Regular cardiac myocyte (primary cell): ENCODE measurements around the gene TNK1. TPM values are rescaled to one million over a fixed set of nuclear protein-coding genes. Genes with fewer than 3 reads are reported as not detected.

Experiments
- total RNA-seq: library from RNA; depleted of rRNA; stranded (reverse); fragments of >200 nt; gene quantifications from 2 replicates; pipeline ENCODE4 v1.2.3, GENCODE V29; 2014

The TNK1 gene
- under 0.01 and 0.28 TPM in 2 replicates for total RNA-seq

DNA sequence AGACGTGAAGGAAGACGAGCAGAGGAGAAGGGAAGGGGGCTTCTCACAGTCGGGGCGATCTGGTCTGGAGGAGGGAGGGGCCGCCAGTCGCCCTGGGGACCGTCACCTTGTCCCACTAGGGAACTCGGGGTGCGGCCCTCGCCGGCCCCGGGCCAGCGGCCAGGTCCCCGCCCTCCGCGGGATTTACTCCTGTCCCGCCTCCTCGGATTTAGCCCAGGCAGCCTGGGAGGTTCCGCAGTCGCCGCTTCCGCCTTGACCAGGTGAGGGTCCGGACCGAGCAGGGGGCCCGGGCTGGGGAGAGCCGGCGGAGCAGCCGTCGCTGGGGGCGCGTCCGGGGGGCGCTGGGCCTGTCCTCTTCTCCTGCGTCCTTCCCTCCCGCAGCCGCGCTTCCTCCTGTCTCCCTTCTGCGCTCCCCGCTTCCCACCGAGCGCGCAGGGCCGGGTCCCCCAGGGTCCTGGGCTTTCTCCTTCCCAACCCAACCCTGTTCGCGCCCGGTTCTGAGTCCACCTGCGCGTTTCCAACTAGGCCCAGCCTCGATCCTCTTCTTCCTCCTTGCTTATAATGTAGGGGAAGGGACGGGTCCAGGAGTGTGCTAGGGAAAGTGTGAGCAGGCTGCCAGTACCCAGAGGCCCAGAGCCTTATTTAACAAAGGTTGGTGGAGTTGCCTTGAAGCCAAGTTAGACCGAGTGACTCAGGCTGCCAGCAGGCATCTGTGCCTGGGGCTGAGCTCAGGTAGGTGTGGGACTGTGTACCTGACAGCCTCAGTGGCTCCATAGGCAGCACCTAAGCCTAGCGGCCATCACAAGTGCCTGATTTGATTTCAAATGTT is at the start of gene TNK1:
TSS of gene TNK1 (plus strand) at position 235 of the 829 bp plus-strand sequence. CDS start 1,838 bp downstream, outside the sequence.

DNA sequence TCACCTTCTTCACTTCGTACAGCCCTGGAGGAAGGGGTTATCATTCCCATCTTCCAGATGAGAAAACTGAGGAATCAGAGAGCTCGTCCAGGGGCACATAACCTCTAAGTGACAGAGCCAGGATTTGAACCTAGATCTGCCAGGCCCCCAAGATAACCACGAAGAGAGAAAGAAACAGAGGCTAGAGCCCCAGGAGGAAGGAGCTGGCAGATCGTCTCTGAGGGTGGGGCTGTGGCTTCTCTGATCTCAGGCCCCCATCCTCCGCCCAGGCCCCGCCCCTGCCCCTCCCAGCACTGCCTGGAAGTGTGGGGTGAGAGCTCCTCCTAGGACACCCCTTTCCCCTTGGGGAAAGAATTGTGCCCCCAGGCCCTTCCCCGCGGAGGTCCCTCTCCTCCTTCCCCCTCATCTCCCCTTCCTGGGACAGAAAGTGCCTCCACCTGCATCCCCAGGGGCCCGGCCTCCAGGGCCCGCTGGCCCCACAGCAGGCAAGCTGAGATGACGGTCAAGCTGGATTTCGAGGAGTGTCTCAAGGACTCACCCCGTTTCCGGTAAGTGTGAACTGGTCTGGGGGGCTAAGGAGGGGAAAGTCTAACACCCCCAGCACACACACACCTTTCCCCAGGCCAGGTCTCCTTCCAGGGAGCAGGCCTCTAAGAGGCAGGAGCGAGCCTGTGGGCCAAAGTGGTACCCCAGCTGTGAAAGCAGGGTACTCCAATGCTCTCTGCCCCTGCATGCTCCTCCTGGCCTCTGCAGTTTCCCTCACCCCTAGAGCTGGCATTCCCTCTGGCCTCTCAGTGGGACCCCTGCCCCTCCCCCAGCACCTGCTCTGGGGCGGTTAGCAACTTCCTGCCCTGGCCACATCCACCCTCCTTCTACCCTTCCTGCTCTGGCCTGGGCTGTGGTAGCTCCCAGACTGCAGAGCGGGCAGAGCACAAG is 44.4 kb upstream of the TNK1 start, which contains the start of gene ACAP1:
TSS of gene ACAP1 (plus strand) at position 290 of the 936 bp plus-strand sequence. CDS start at position 496, 206 bp downstream.

DNA sequence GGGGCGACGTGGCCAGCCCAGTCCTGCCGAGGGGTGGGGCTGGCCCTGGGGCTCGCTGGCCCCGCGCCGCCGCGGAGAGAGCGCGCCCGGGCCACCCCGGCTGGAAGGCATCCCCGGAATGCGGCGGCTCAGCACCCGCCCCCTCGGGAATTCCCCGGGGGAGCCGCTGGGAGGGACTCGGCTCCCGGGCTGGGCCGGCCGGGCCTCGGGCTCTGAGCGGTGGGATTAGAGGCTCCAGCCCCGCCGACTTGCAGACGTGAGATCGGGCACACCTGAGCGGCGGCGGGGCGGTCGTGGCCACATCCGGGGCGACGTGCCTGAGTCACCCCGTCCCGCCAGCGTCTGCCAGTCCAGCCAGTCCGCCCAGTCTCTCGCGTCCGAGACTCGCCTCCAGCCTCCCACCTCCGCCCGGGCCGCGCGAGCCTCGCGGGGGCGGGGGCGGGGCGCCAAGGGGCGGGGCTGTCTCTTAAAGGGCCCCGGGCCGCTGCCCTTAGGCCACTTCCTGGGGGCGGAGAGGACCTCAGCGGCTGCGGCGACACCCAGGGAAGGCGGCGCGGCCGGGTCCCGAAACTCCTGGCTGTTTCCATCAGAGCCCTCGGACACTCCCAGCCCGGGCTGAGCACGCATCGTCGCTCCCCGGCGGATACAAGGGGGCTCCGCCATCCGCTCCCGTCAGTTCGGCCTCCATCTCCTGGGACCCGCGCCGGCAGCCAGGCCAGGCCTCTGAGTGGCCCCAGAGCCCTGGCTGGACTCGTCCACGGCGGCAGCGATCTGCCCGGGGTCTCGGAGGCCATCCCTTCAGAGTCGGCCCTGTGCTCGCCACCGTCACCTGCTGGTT is 29.0 kb upstream of the TNK1 start, which contains the start of gene KCTD11:
TSS of gene KCTD11 (plus strand) at position 498 of the 838 bp plus-strand sequence.

GRCh38 chr17:7355053-7355452 is 25.8 kb upstream of the TNK1 start, which contains the start of gene TMEM95:
TSS of gene TMEM95 (plus strand) at chr17:7355156. CDS start at chr17:7355205, 49 bp downstream.

DNA sequence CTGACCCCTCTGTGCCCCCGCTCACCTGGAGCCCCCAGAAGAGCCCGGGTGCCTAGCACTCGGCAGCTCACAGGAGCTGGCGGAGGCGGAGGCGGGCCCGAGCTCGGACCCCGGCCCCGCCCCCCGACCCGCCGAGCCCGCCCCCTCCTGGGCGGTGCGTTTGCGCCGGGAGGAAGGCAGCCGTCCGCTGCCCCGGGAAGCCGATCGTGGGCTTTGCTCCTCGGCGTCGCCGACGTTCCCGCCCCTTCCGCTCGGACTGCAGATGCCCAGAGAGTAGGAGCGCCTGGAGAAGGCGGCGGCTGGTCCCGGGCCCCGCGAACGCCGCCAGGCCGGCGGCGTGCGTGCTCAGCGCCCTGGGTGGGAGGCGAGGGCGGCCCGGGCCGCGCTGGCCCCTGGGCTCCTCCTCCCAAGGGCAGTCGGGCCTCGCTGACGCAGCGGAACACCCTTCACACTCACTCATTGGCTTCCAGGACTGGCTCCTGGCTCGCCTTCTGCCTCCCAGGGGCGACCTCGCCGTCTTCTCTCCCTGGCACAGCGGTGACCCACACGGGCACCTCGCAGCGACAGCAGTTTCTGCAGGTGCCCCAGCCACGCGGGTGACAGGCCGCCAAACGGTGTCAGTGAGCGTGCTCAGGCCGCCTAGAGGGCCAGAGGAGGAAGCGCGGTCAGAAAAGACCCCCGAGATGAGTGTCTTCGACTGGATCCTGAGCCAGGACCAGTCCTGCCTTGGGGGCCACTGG is 13.7 kb downstream of the TNK1 start, which contains the start of gene PLSCR3:
TSS of gene PLSCR3 (minus strand) at position 74 of the 740 bp plus-strand sequence. CDS start 415 bp downstream, outside the sequence.

GRCh38 chr17:7403977-7404736 is 23.3 kb downstream of the TNK1 start, which contains the start of gene TMEM256:
TSS of gene TMEM256 (minus strand) at chr17:7404097. CDS start at chr17:7404084, 13 bp downstream.

DNA sequence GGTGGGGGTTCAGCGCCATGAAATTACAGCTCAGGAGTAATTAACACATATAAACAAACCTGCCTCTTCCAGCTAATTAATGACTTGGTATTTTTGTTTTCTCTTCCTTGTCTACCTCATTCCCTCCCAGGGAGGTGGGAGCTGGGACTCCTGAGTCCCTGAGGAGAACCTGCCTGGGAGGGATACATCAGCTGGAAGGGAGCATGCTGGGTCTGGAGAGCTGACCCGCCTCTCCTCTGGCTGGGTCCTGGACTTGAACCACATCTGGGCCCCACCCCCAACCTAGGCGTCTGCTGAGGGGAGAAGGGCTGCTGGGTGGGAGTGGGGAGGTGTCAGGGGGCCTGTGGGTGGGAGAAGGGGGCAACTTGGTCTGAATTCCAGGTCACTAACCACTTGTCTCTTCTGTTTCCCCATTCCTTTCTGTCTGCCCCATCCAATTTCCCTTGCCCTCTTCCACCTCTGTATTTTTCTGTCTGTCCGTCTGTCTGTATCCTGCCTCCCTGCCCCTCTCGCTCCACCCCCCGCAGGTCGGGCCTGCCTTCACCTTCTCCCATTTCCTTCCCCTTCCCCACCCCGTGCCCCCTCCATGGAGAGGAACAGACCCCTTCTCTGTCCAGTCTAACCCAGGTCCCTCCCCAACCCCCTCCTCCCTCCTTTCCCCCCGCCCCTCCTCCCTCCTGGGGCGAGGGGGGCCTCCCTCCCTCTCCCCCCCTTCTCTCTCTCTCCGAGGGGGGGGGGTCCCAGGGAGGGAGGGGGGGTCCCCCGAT is 26.8 kb downstream of the TNK1 start, which contains the start of gene NLGN2:
TSS of gene NLGN2 (plus strand) at position 361 of the 767 bp plus-strand sequence. CDS start 411 bp downstream, outside the sequence.

GRCh38 chr17:7419819-7420610 is 39.1 kb downstream of the TNK1 start, which contains the start of gene SPEM1:
TSS of gene SPEM1 (plus strand) at chr17:7420324. CDS start at chr17:7420385, 61 bp downstream.

DNA sequence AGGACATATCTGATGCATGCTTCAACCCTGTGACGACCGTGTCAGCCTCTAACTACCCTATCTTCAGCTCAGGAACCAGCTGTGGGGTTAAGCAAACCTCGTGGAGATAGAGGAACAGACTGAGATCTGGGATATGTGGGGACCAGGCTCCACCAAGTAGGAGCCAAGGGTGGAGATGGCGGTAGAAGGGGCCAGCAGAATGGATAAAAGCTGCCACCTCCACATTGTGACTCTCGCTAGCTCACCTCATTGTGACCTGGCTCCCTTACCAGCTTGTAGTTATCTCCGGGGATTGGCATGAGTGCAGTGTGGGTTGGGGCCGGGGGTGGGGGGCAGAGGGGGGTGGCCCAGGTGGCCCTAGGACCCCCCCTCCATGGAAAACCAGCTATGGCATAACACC is 44.4 kb downstream of the TNK1 start, which contains the start of gene SPEM2:
TSS of gene SPEM2 (plus strand) at position 301 of the 400 bp plus-strand sequence. CDS start at position 374, 73 bp downstream.

DNA sequence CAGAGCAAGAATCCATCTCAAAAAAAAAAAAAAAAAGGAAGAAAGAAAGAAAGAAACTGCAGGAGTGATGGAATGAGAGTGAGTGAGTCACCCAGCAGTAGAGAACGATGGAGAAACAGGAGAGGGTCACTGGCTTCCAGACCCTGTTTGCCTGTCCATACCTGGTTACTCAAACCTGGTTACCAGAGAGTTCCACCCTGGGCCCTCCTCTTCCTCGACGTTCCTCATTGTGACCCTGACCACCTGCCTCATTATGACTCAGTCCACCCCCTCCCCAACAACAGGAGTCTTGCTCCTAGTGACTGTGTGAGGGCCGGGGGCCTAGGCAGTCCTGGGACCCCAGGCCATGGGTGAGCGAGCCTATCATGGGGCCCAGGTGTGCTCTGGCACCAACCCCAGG is 47.7 kb downstream of the TNK1 start, which contains the start of gene SPEM3:
TSS of gene SPEM3 (plus strand) at position 301 of the 400 bp plus-strand sequence. CDS start at position 347, 46 bp downstream.

Other genes starting within 250 kb of the TNK1 start
- 0.56 and 0.58 TPM in 2 replicates for gene ASGR1, start 201.7 kb upstream of the TNK1 start, total RNA-seq
- gene DLG4, start 161.3 kb upstream of the TNK1 start, total RNA-seq, result 12.7 and 16.3 TPM in 2 replicates
- 261 and 425 TPM in 2 replicates for gene ACADVL, start 161.2 kb upstream of the TNK1 start, total RNA-seq
- gene DVL2, start 146.6 kb upstream of the TNK1 start, total RNA-seq, result 49.8 and 59.5 TPM in 2 replicates
- gene PHF23, start 141.6 kb upstream of the TNK1 start, total RNA-seq, result 40.0 and 40.8 TPM in 2 replicates
- gene GABARAP, start 138.6 kb upstream of the TNK1 start, total RNA-seq, result 118 and 275 TPM in 2 replicates
- 14.4 and 19.9 TPM in 2 replicates for gene CTDNEP1, start 129.4 kb upstream of the TNK1 start, total RNA-seq
- gene ELP5, start 128.9 kb upstream of the TNK1 start, total RNA-seq, result 22.0 and 57.3 TPM in 2 replicates
- gene CLDN7, start 118.6 kb upstream of the TNK1 start, total RNA-seq, result 0.19 and 1.7 TPM in 2 replicates
- gene SLC2A4, start 99.4 kb upstream of the TNK1 start, total RNA-seq, result under 0.01 and 0.28 TPM in 2 replicates
- 0.56 TPM in 1 of 2 replicates, not detected in the other for gene YBX2, start 86.5 kb upstream of the TNK1 start, total RNA-seq
- gene EIF5A, start 73.5 kb upstream of the TNK1 start, total RNA-seq, result 474 and 1,218 TPM in 2 replicates
- 26.8 and 41.8 TPM in 2 replicates for gene GPS2, start 65.7 kb upstream of the TNK1 start, total RNA-seq
- gene NEURL4, start 51.8 kb upstream of the TNK1 start, total RNA-seq, result 12.7 and 23.8 TPM in 2 replicates
- 0.56 and 0.58 TPM in 2 replicates for gene ACAP1, start 44.6 kb upstream of the TNK1 start, total RNA-seq
- 10.4 and 13.5 TPM in 2 replicates for gene KCTD11, start 28.9 kb upstream of the TNK1 start, total RNA-seq
- not detected in 2 replicates for gene TMEM95, start 25.9 kb upstream of the TNK1 start, total RNA-seq
- 14.4 and 15.5 TPM in 2 replicates for gene PLSCR3, start 13.4 kb downstream of the TNK1 start, total RNA-seq
- 88.0 and 144 TPM in 2 replicates for gene TMEM256, start 23.0 kb downstream of the TNK1 start, total RNA-seq
- 2.3 and 4.2 TPM in 2 replicates for gene NLGN2, start 26.8 kb downstream of the TNK1 start, total RNA-seq
- gene SPEM1, start 39.2 kb downstream of the TNK1 start, total RNA-seq, result not detected in 2 replicates
- gene SPEM2, start 44.5 kb downstream of the TNK1 start, total RNA-seq, result not detected in 2 replicates
- gene SPEM3, start 47.8 kb downstream of the TNK1 start, total RNA-seq, result not detected in 2 replicates
- gene TMEM102, start 54.3 kb downstream of the TNK1 start, total RNA-seq, result 1.5 and 2.3 TPM in 2 replicates
- gene FGF11, start 58.4 kb downstream of the TNK1 start, total RNA-seq, result 2.5 and 14.7 TPM in 2 replicates
- gene CHRNB1, start 64.0 kb downstream of the TNK1 start, total RNA-seq, result 2.3 and 3.9 TPM in 2 replicates
- gene ZBTB4, start 98.5 kb downstream of the TNK1 start, total RNA-seq, result 14.8 and 21.4 TPM in 2 replicates
- not detected in 2 replicates for gene SLC35G6, start 100.4 kb downstream of the TNK1 start, total RNA-seq
- gene POLR2A, start 103.3 kb downstream of the TNK1 start, total RNA-seq, result 49.6 and 88.0 TPM in 2 replicates
- 3.6 and 14.1 TPM in 2 replicates for gene TNFSF12, start 168.0 kb downstream of the TNK1 start, total RNA-seq
- gene TNFSF13, start 177.7 kb downstream of the TNK1 start, total RNA-seq, result 0.38 and 1.1 TPM in 2 replicates
- gene SENP3, start 180.8 kb downstream of the TNK1 start, total RNA-seq, result 71.0 and 99.3 TPM in 2 replicates
- gene CD68, start 198.5 kb downstream of the TNK1 start, total RNA-seq, result 7.5 and 15.2 TPM in 2 replicates
- gene MPDU1, start 202.8 kb downstream of the TNK1 start, total RNA-seq, result 54.4 and 115 TPM in 2 replicates
- gene SOX15, start 209.0 kb downstream of the TNK1 start, total RNA-seq, result 0.28 and 0.38 TPM in 2 replicates
- gene FXR2, start 233.8 kb downstream of the TNK1 start, total RNA-seq, result 50.2 and 58.1 TPM in 2 replicates
- gene SAT2, start 246.7 kb downstream of the TNK1 start, total RNA-seq, result 25.5 and 30.2 TPM in 2 replicates
- 0.19 and 0.28 TPM in 2 replicates for gene SHBG, start 249.0 kb downstream of the TNK1 start, total RNA-seq